ENCODE data around the gene NPDC1. TPM values are rescaled to one million over a fixed set of nuclear protein-coding genes. Genes with fewer than 3 reads are reported as not detected.
A peak's percentile ranks its signal among the peaks of the same experiment; 100 is the strongest.

NPDC1 gene
- total RNA-seq, 1 donor from 2014 or later = 90.8 TPM

DNA sequence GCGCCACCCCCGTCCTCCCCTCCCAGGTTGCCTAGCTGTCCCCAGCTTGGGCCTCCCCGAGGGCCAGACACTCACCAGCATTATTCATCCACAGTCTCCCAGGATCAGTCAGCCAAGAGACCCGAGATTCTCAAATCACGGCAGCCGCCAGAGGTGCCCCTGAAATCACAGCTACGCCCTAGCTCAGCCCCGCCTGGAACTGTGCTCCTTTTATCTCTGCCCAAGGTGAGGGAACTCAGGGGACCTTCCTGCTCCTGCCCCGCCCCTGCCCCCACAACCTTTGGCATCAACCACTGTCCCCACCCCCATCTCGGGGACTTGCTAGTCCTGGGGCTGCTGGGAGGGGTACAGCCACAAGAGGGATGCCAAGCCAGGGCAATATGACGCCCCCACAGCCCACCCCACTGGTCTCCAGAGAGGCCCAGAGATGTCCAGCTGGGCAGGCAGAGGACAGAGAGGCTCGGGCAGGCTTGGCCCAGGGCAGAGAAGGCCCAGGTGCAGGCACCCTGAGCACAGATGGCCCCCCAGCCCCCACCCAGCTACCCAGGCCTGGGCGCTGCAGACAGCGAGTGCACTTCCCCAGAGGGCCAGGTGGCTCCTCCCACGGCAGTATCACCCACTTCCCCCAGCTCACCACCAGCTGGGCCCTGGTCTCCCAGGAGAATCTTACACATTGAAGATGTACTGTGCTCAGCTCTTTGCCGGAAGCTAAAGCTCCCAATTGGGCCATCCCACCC, 13.9 kb downstream of the NPDC1 start, which contains the start of gene FUT7:
Gene FUT7, minus strand, starts transcription at position 185 of the 737 bp plus-strand sequence. Its CDS starts 97 bp downstream, at position 88.
- Mint-ChIP-seq H3K4me1 (ENCODE audit: low read depth) (peaks cover 3% of the 10 kb centered on the region), H3K4me3 (ENCODE audit: unreplicated experiment) (no peak within 1 kb of the TSS), H3K9me3 (ENCODE audit: low read depth) (no peaks in the 10 kb centered on the region), H3K27ac (ENCODE audit: unreplicated experiment) (no peak within 1 kb of the TSS), H3K27me3 (ENCODE audit: low read depth) (no peaks in the 10 kb centered on the region), H3K36me3 (ENCODE audit: low read depth) (no peaks in the 10 kb centered on the region)
- TF ChIP-seq, protein P1, sequence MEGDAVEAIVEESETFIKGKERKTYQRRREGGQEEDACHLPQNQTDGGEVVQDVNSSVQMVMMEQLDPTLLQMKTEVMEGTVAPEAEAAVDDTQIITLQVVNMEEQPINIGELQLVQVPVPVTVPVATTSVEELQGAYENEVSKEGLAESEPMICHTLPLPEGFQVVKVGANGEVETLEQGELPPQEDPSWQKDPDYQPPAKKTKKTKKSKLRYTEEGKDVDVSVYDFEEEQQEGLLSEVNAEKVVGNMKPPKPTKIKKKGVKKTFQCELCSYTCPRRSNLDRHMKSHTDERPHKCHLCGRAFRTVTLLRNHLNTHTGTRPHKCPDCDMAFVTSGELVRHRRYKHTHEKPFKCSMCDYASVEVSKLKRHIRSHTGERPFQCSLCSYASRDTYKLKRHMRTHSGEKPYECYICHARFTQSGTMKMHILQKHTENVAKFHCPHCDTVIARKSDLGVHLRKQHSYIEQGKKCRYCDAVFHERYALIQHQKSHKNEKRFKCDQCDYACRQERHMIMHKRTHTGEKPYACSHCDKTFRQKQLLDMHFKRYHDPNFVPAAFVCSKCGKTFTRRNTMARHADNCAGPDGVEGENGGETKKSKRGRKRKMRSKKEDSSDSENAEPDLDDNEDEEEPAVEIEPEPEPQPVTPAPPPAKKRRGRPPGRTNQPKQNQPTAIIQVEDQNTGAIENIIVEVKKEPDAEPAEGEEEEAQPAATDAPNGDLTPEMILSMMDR (IDR thresholded peaks at IDR 0.05) = no peak
- no peak for DNase-seq (ENCODE audit: low spot score)

- Mint-ChIP-seq H3K9me3 (ENCODE audit: low read depth) (no peaks in the 10 kb centered on the region), H3K27ac (ENCODE audit: unreplicated experiment) (no peak overlapping the region), H3K4me1 (ENCODE audit: low read depth) (peaks cover 7% of the 10 kb centered on the region), H3K27me3 (ENCODE audit: low read depth) (no peaks in the 10 kb centered on the region), H3K4me3 (ENCODE audit: unreplicated experiment) (no peak overlapping the region), H3K36me3 (ENCODE audit: low read depth) (no peaks in the 10 kb centered on the region)
- no peak for DNase-seq (ENCODE audit: low spot score)
- TF ChIP-seq, protein P1 (IDR thresholded peaks at IDR 0.05) = no peak
Measured at GRCh38 chr9:137030538-137031527, 15.1 kb downstream of the NPDC1 start.

- H3K27ac Mint-ChIP-seq (ENCODE audit: unreplicated experiment) = no peak overlapping the region
- H3K4me3 Mint-ChIP-seq (ENCODE audit: unreplicated experiment) = no peak overlapping the region
- H3K36me3 Mint-ChIP-seq (ENCODE audit: low read depth) = no peaks in the 10 kb centered on the region
- no peak for DNase-seq (ENCODE audit: low spot score)
- H3K9me3 Mint-ChIP-seq (ENCODE audit: low read depth) = no peaks in the 10 kb centered on the region
- H3K27me3 Mint-ChIP-seq (ENCODE audit: low read depth) = no peaks in the 10 kb centered on the region
- TF ChIP-seq, protein P1 (IDR thresholded peaks at IDR 0.05) = no peak
- peaks cover 7% of the 10 kb centered on the region for H3K4me1 Mint-ChIP-seq (ENCODE audit: low read depth)
Measured at GRCh38 chr9:137030006-137030405, 16.0 kb downstream of the NPDC1 start.

GRCh38 chr9:137029058-137029936, 16.7 kb downstream of the NPDC1 start:
- DNase-seq (ENCODE audit: low spot score) = no peak
- Mint-ChIP-seq H3K36me3 (ENCODE audit: low read depth) (no peaks in the 10 kb centered on the region), H3K4me3 (ENCODE audit: unreplicated experiment) (peak overlapping the region; percentile 68), H3K9me3 (ENCODE audit: low read depth) (no peaks in the 10 kb centered on the region), H3K27ac (ENCODE audit: unreplicated experiment) (no peak overlapping the region), H3K27me3 (ENCODE audit: low read depth) (no peaks in the 10 kb centered on the region), H3K4me1 (ENCODE audit: low read depth) (peaks cover 7% of the 10 kb centered on the region)
- TF ChIP-seq, protein P1 (IDR thresholded peaks at IDR 0.05) = peak; percentile 86

All from chondrocyte (in vitro differentiated cells).